DOHH2 (cell line): ENCODE measurements around the gene GIMAP2.

Source experiments
- H3F3A ChIP-seq: fragments of 200-600 bp; sonication (generic), shearing (Covaris generic); 2 replicates; pipeline ENCODE4 v1.6.0; 2016; ENCODE audit warnings: antibody characterized with exemption, mild to moderate bottlenecking; ENCODE audit not compliant: control insufficient read depth, insufficient read depth
- H3K27ac ChIP-seq: fragments of 200-600 bp; sonication (generic); 2 replicates; pipeline ENCODE4 v1.5.1; 2014; ENCODE audit warnings: low read depth, mild to moderate bottlenecking, low read length, moderate library complexity
- H3K27me3 ChIP-seq: fragments of 200-600 bp; sonication (generic); 2 replicates; pipeline ENCODE4 v1.6.1; 2014; ENCODE audit warnings: mild to moderate bottlenecking, low read length, mixed read lengths; ENCODE audit not compliant: control insufficient read depth
- H3K36me3 ChIP-seq: fragments of 200-600 bp; sonication (generic); 2 replicates; pipeline ENCODE4 v1.6.1; 2014; ENCODE audit warnings: mild to moderate bottlenecking, low read length, moderate library complexity, mixed read lengths; ENCODE audit not compliant: control insufficient read depth
- H3K4me1 ChIP-seq: fragments of 200-600 bp; sonication (generic); 2 replicates; pipeline ENCODE4 v1.6.1; 2014; ENCODE audit warnings: mild to moderate bottlenecking, low read length, mixed read lengths; ENCODE audit not compliant: control insufficient read depth
- H3K4me2 ChIP-seq: fragments of 200-600 bp; sonication (generic); 2 replicates; pipeline ENCODE4 v1.6.0; 2014; ENCODE audit warnings: mild to moderate bottlenecking, low read length, moderate library complexity
- H3K4me3 ChIP-seq: fragments of 200-600 bp; sonication (generic); 2 replicates; pipeline ENCODE4 v1.5.1; 2014; ENCODE audit warnings: mild to moderate bottlenecking, low read length, mixed read lengths
- H3K79me2 ChIP-seq: fragments of 200-600 bp; sonication (generic); 2 replicates; pipeline ENCODE4 v1.6.1; 2014; ENCODE audit warnings: mild to moderate bottlenecking, low read length, mixed read lengths; ENCODE audit not compliant: control insufficient read depth
- H3K9me2 ChIP-seq: fragments of 200-600 bp; sonication (generic); replicated peaks from 2 replicates; pipeline ENCODE4 v1.6.1; 2014; ENCODE audit warnings: mild to moderate bottlenecking, low read length, mixed read lengths; ENCODE audit not compliant: control insufficient read depth
- H3K9me3 ChIP-seq: fragments of 200-600 bp; sonication (generic); 2 replicates; pipeline ENCODE4 v1.6.1; 2014; ENCODE audit warnings: antibody characterized with exemption, low read length, mixed read lengths; ENCODE audit not compliant: control insufficient read depth, insufficient read depth
- H4K20me1 ChIP-seq: fragments of 200-600 bp; sonication (generic); 2 replicates; pipeline ENCODE4 v1.6.0; 2014; ENCODE audit warnings: low read depth, mild to moderate bottlenecking, antibody characterized with exemption, low read length, moderate library complexity; ENCODE audit not compliant: control insufficient read depth, insufficient read depth
- CTCF ChIP-seq: fragments of 200-600 bp; sonication (generic); IDR thresholded peaks from one replicate; pipeline ENCODE4 v1.5.1; 2014; ENCODE audit warnings: antibody characterized with exemption, mild to moderate bottlenecking, low read depth, low read length; ENCODE audit not compliant: poor library complexity, severe bottlenecking
- EZH2phosphoT487 ChIP-seq: fragments of 200-600 bp; sonication (generic); IDR thresholded peaks from 2 replicates; pipeline ENCODE4 v1.6.1; 2017; ENCODE audit warnings: borderline replicate concordance, mild to moderate bottlenecking, antibody characterized with exemption, low read length, moderate library complexity, mixed read lengths

GIMAP2 gene

GRCh38 chr7:150739033-150739432, 53.5 kb downstream of the GIMAP2 start:
- Histone ChIP-seq H3K4me2 (no peak overlapping the region), H3K27ac (no peak overlapping the region), H3K79me2 (no peaks in the 10 kb centered on the region), H3F3A (no peaks in the 10 kb centered on the region), H3K4me1 (no peaks in the 10 kb centered on the region), H3K9me2 (no peaks in the 10 kb centered on the region), H3K36me3 (no peaks in the 10 kb centered on the region), H3K4me3 (no peak overlapping the region), H3K9me3 (no peaks in the 10 kb centered on the region), H3K27me3 (peaks cover 25% of the 10 kb centered on the region; the same call in 1 of the 2 replicates), H4K20me1 (no peaks in the 10 kb centered on the region)
- TF ChIP-seq EZH2phosphoT487 (no peak), CTCF (no peak)

GRCh38 chr7:150740053-150740452, 54.5 kb downstream of the GIMAP2 start:
- no peaks in the 10 kb centered on the region for H3K36me3 ChIP-seq
- no peak overlapping the region for H3K4me2 ChIP-seq
- H3K4me1 ChIP-seq, result no peaks in the 10 kb centered on the region
- peaks cover 25% of the 10 kb centered on the region; the same call in 1 of the 2 replicates for H3K27me3 ChIP-seq
- no peaks in the 10 kb centered on the region for H3F3A ChIP-seq
- H4K20me1 ChIP-seq, result no peaks in the 10 kb centered on the region
- no peaks in the 10 kb centered on the region for H3K9me2 ChIP-seq
- H3K9me3 ChIP-seq, result no peaks in the 10 kb centered on the region
- H3K79me2 ChIP-seq, result no peaks in the 10 kb centered on the region
- H3K27ac ChIP-seq, result no peak overlapping the region
- no peak for TF ChIP-seq EZH2phosphoT487
- H3K4me3 ChIP-seq, result no peak overlapping the region

GRCh38 chr7:150742286-150742968, 56.9 kb downstream of the GIMAP2 start:
- no peaks in the 10 kb centered on the region for H3K4me1 ChIP-seq
- no peak overlapping the region for H3K27ac ChIP-seq
- peaks cover 16% of the 10 kb centered on the region; the same call in 1 of the 2 replicates for H3K27me3 ChIP-seq
- H4K20me1 ChIP-seq, result no peaks in the 10 kb centered on the region
- H3K36me3 ChIP-seq, result no peaks in the 10 kb centered on the region
- H3K9me2 ChIP-seq, result no peaks in the 10 kb centered on the region
- no peaks in the 10 kb centered on the region for H3F3A ChIP-seq
- H3K4me2 ChIP-seq, result no peak overlapping the region
- H3K9me3 ChIP-seq, result no peaks in the 10 kb centered on the region
- H3K4me3 ChIP-seq, result no peak overlapping the region
- H3K79me2 ChIP-seq, result no peaks in the 10 kb centered on the region
- TF ChIP-seq EZH2phosphoT487 (no peak), CTCF (no peak)
